Lower lobe of right lung (tissue), 2 donors: ENCODE results near the gene RTL5. TPM values are rescaled to one million over a fixed set of nuclear protein-coding genes. Genes with fewer than 3 reads are reported as not detected.
"Not testable (repeated sequence)": the region's sequence is repeated elsewhere in the genome, so short reads cannot be mapped to it uniquely, and the experiment has no call there.

Experiments used
- ATAC-seq, 2 donors: fragments of 200-7000 bp; cut with Tn5 transposase; one replicate each; pipeline ENCODE4 v1.9.1; 2020 to 2022; ENCODE audit warnings: mild to moderate bottlenecking in 2 of 2, moderate library complexity in 2 of 2
- DNase-seq: peaks from one replicate; pipeline ENCODE4 v3.0.0-alpha.2; 2020
- H3K27ac ChIP-seq: fragments of 200-600 bp; one replicate; pipeline ENCODE4 v1.8.0; 2022
- H3K27me3 ChIP-seq: fragments of 200-600 bp; one replicate; pipeline ENCODE4 v1.8.0; 2022; ENCODE audit warnings: low read depth
- H3K36me3 ChIP-seq: fragments of 200-600 bp; one replicate; pipeline ENCODE4 v1.8.0; 2022; ENCODE audit warnings: mild to moderate bottlenecking
- H3K4me1 ChIP-seq: fragments of 200-600 bp; one replicate; pipeline ENCODE4 v1.8.0; 2022
- H3K4me3 ChIP-seq: fragments of 200-600 bp; one replicate; pipeline ENCODE4 v1.8.0; 2022; ENCODE audit warnings: mild to moderate bottlenecking
- H3K9me3 ChIP-seq: fragments of 200-600 bp; one replicate; pipeline ENCODE4 v1.8.0; 2022
- intact Hi-C: fragments of 100-400 bp; cut with DNase I; formaldehyde crosslinking; loops from one replicate; pipeline ENCODE4 v1.11.0; 2022
- long read RNA-seq: library from polyadenylated mRNA; unstranded; transcript quantifications from one replicate; pipeline ENCODE4 v2.0.0, GENCODE V29; 2021
- total RNA-seq: library from RNA; stranded (reverse); fragmentation: NEBNext Ultra II Directional; extraction: Animal tissue kit (Norgen Biotek cat#: 25700); gene quantifications from one replicate; pipeline ENCODE4 v1.2.1, GENCODE V29; 2021
- TF ChIP-seq, protein P1 (sequence below): fragments of 200-600 bp; IDR thresholded peaks from one replicate; pipeline ENCODE4 v1.8.0; 2022; ENCODE audit warnings: antibody characterized with exemption, mild to moderate bottlenecking
- donor health status: DM: no; HTN: yes; CAD: no; lungs with severe emphysema.

Gene RTL5
- 9.9 TPM for total RNA-seq
- long read RNA-seq, full-length matches to known transcripts, result 13 of 13 reads
- long read RNA-seq, partial matches to known transcripts, result 0 of 13 reads
- long read RNA-seq, other reads (novel, unspliced or antisense), result 0 of 13 reads

DNA sequence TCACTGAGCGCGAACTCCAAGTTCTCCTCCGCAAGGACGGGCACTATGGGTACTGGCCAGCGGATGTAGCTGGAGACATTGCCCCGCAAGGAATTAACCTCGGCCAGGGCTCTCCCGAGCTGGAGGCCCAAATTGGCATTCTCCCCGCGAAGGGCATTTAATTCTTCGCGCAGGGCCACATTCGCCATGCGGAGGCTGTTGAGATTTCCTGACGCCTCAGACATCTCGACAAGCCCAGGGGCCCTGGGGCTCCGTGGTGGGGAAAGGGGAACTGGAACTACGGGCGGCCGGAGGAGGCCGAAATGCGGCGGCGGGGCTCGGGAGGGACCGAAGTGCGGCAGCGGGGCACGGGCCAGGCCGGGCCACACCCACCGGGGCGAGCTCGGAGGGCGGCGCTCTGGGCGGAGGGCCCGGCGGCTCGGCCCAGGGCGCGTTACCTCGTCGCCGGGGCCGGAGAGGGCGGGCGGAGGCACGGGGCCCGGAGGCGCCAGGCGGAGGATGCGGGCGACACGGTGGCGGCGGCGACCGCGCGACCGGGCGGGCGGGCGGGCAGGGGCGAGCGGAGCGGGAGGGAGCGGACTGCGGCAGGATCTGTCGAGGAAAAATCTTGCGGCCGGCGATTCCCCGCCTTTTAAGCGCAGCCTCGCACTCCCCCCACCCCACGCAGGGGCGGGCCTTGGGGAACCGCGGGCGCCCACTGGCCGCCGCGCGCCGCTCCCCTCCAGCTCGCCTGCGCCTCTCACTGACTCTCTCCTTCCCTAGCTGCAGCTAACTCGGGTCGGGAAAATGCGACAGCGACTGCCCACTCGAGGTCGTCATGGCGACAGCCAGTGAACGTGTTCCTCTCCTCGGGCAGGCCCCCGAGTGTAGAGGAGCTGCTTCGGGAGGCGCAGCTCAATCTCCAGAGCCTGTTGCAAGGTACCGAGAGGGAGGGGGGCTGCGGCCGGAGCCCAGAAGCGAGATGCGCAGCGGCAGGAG is at the start of gene RTL5:
TSS of gene RTL5 (minus strand) at position 599 of the 978 bp plus-strand sequence.
- Histone ChIP-seq H3K9me3 (no peaks in the 10 kb centered on the region), H3K4me1 (peaks cover 9% of the 10 kb centered on the region), H3K36me3 (no peaks in the 10 kb centered on the region), H3K27me3 (no peaks in the 10 kb centered on the region), H3K4me3 (peak within 1 kb of the TSS; percentile 57), H3K27ac (peak within 1 kb of the TSS; percentile 65)
- ATAC-seq, result peak; percentile 95 to 97
- intact Hi-C loops, result no loop called here
- peak; percentile 90 for DNase-seq
- TF ChIP-seq, protein P1, sequence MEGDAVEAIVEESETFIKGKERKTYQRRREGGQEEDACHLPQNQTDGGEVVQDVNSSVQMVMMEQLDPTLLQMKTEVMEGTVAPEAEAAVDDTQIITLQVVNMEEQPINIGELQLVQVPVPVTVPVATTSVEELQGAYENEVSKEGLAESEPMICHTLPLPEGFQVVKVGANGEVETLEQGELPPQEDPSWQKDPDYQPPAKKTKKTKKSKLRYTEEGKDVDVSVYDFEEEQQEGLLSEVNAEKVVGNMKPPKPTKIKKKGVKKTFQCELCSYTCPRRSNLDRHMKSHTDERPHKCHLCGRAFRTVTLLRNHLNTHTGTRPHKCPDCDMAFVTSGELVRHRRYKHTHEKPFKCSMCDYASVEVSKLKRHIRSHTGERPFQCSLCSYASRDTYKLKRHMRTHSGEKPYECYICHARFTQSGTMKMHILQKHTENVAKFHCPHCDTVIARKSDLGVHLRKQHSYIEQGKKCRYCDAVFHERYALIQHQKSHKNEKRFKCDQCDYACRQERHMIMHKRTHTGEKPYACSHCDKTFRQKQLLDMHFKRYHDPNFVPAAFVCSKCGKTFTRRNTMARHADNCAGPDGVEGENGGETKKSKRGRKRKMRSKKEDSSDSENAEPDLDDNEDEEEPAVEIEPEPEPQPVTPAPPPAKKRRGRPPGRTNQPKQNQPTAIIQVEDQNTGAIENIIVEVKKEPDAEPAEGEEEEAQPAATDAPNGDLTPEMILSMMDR, result no peak

DNA sequence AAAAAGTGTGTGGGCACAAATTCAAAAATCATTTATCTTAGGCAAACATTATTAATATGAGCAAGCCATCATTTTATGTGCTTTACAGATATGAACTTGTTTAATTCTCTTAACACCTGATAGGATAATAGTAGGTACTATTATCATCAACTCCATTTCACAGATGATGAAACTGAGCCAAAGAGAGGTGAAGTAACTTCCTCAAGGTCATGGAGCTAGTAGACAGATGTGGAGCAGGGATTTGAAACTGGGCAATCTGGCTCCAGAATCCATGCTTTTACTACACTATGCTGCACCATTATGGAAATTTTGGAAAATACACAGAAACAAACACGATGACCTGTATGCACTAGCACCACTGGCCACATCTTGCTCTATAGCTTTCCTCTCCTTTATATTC is 48.8 kb upstream of the RTL5 start:
- peak overlapping the region; percentile 81 for H3K27ac ChIP-seq
- intact Hi-C loops, result no loop called here
- TF ChIP-seq, protein P1, result no peak
- H3K9me3 ChIP-seq, result no peaks in the 10 kb centered on the region
- DNase-seq (no peak), ATAC-seq (no peak)
- H3K36me3 ChIP-seq, result no peaks in the 10 kb centered on the region
- peaks cover 7% of the 10 kb centered on the region for H3K4me1 ChIP-seq
- no peaks in the 10 kb centered on the region for H3K27me3 ChIP-seq
- H3K4me3 ChIP-seq, result peak overlapping the region; percentile 75

DNA sequence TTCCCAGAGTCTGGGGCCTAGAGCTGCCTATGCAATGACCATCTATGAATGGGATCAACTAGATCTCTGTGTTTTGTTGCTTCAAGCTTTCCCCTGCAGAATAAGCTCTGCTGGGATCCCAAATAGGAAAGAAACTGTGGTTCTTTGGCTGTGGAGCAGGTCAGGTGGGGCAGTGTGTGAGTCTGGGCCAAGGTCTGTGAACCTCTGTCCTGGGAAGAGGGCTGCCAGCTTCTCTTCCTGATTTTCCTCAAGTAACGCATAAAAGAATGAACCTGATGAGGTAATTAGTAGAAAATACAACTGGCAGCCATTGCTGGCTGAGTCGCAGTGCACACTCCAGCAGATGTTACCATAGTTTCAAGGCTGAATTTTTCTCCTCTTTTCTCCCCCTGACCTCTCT is 45.3 kb upstream of the RTL5 start:
- Histone ChIP-seq H3K36me3 (no peaks in the 10 kb centered on the region), H3K27me3 (no peaks in the 10 kb centered on the region), H3K4me3 (no peak overlapping the region), H3K27ac (no peak overlapping the region), H3K4me1 (no peaks in the 10 kb centered on the region), H3K9me3 (no peaks in the 10 kb centered on the region)
- TF ChIP-seq, protein P1, result no peak
- intact Hi-C loops, result no loop called here
- DNase-seq (no peak), ATAC-seq (no peak)

DNA sequence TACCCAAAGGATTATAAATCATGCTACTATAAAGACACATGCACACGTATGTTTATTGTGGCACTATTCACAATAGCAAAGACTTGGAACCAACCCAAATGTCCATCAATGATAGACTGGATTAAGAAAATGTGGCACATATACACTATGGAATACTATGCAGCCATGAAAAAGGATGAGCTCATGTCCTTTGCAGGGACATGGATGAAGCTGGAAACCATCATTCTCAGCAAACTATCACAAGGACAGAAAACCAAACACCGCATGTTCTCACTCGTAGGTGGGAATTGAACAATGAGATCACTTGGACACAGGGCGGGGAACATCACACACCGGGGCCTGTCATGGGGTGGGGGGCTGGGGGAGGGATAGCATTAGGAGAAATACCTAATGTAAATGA is 44.6 kb upstream of the RTL5 start:
- intact Hi-C loops, H3K4me1 ChIP-seq, DNase-seq, H3K4me3 ChIP-seq, H3K27me3 ChIP-seq, H3K36me3 ChIP-seq, H3K9me3 ChIP-seq, H3K27ac ChIP-seq, ATAC-seq: not testable (repeated sequence)

DNA sequence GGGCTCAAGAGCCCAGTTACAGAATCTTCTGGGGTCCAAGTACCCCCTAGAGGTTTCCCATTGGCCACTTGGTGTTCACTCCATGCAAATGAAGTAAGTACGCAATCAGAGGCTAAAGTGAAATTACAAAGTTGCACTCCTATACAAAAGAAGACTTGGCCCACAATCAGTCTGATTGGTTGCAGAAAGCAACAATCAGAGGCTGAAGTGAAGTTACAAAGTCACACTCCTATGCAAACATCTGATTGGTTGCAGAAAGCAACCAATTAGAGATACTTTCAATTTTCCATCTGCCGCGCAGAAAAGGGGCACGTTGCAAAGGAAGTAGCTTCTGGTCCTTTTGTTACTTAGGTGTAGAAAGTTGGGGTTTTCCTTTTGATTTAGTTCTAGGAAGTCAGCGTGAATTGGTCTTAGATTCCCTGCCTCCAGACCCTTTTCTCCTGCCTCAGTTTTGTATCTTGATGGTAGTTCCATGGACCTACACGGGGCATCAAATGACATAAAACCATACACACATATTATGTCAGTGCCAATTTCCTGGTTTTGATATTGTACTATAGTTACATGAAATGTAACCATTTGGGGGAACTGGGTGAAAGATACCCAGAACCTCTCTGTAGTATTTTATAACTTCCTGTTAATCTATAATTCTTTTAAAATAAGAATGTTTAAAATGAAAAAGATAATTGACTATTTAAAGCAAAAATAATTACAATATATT is 37.5 kb upstream of the RTL5 start:
- intact Hi-C loops, result no loop called here

More for the DNA sequence above, 37.5 kb upstream of the RTL5 start:
- Histone ChIP-seq H3K9me3 (no peaks in the 10 kb centered on the region), H3K4me3 (peak overlapping the region; percentile 19), H3K36me3 (no peaks in the 10 kb centered on the region), H3K27ac (no peak overlapping the region), H3K27me3 (no peaks in the 10 kb centered on the region), H3K4me1 (no peaks in the 10 kb centered on the region)
- no peak for DNase-seq
- ATAC-seq, result peak in 1 of 2 donors; percentile 42
- TF ChIP-seq, protein P1, result no peak
